MCF 10A (cell line): ENCODE data around the gene CCDC197. TPM values are rescaled to one million over a fixed set of nuclear protein-coding genes. Genes with fewer than 3 reads are reported as not detected.

ENCODE experiments used
- BruUV-seq: library from RNA; stranded (reverse); fragments of 400-500 nt; replicated peaks from 2 replicates; lab custom pipeline; 2021; lab: Mats Ljungman, UMichigan
- CTCF ChIA-PET: fragments of 300-600 bp; sonication (Branson Sonifier 250); formaldehyde crosslinking; extraction: SDS; loops from one replicate; lab custom pipeline; 2021; ENCODE audit warnings: antibody characterized with exemption, inconsistent platforms; lab: Yijun Ruan, JAX
- POLR2A ChIA-PET: fragments of 300-600, 350-650 bp; sonication (Branson Sonifier 250); formaldehyde crosslinking; extraction: SDS; loops from one replicate; lab custom pipeline; 2020; ENCODE audit warnings: antibody characterized with exemption, inconsistent platforms; lab: Yijun Ruan, JAX
- DNase-seq: peaks from one replicate; pipeline ENCODE4 v3.0.0-alpha.2; 2018; ENCODE audit not compliant: unreplicated experiment
- H3K27ac Mint-ChIP-seq: one replicate; pipeline ENCODE4 v1.8.0; 2022; ENCODE audit warnings: mild to moderate bottlenecking, low read depth, mixed read lengths; ENCODE audit not compliant: unreplicated experiment
- H3K27me3 Mint-ChIP-seq: one replicate; pipeline ENCODE4 v1.8.0; 2022; ENCODE audit warnings: mixed read lengths; ENCODE audit not compliant: insufficient read depth, unreplicated experiment
- H3K36me3 Mint-ChIP-seq: one replicate; pipeline ENCODE4 v1.8.0; 2022; ENCODE audit warnings: mild to moderate bottlenecking, moderate library complexity, mixed read lengths; ENCODE audit not compliant: insufficient read depth, unreplicated experiment
- H3K4me1 Mint-ChIP-seq: one replicate; pipeline ENCODE4 v1.8.0; 2022; ENCODE audit warnings: mixed read lengths; ENCODE audit not compliant: insufficient read depth, unreplicated experiment
- H3K4me3 Mint-ChIP-seq: one replicate; pipeline ENCODE4 v1.8.0; 2022; ENCODE audit warnings: mild to moderate bottlenecking, moderate library complexity, mixed read lengths; ENCODE audit not compliant: unreplicated experiment
- H3K9me3 Mint-ChIP-seq: one replicate; pipeline ENCODE4 v1.8.0; 2022; ENCODE audit warnings: mixed read lengths; ENCODE audit not compliant: unreplicated experiment
- intact Hi-C: fragments of 100-400 bp; cut with micrococcal nuclease; formaldehyde crosslinking; loops from 2 replicates; pipeline ENCODE4 v1.14.1; 2022
- total RNA-seq: library from RNA; stranded (reverse); gene quantifications from 2 replicates; pipeline ENCODE4 v1.2.3, GENCODE V29; 2022
- TF ChIP-seq, protein P1 (sequence below): fragments of 200-600 bp; IDR thresholded peaks from one replicate; pipeline ENCODE4 v1.8.0; 2022; ENCODE audit warnings: antibody characterized with exemption, mild to moderate bottlenecking; ENCODE audit not compliant: unreplicated experiment

The CCDC197 gene
- total RNA-seq, 1 experiment from 2014 or later = not detected

DNA sequence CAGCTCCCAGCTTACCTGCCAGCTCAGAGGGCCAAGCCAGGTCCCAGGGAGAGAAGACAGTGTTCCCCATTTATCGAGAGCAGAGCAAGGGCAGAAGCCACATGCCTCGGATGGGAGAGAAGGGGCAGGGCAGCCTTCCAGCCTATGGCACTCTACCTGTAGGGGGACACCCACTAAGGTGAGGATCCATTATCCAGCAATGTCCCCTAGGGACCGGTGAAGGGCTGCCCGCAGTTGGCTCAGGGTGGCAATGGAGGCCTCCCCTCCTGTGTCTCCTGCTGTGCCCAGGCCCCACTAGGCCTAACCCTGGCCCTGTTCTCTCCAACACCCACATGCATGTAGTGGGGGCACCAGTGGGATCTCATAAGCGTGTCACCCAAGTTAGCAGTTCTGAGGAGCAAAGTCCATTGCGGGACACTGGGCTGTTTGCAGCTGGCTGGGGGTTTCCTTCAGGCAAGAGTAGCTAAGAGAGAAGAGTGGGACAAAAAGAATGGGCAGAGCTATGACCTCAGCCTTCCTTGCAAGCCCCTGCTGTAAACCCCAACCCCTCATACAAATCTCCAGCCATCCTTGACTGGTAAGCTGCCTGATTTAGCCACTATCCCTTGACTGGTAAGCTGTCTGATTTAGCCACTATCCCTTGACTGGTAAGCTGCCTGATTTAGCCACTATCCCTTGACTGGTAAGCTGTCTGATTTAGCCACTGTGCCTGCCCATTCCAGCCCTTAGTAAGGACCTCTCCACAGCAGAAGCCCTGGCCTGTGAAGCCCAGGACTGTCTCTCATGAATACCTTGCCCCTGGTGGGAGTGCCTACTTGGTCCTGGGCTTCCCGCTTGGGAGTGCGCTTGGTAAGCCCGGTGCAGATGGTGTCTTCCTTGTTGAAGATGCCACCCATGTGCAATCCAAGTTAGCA lies 15.5 kb upstream of the CCDC197 start:
- intact Hi-C loops = no loop called here
- CTCF ChIA-PET = interaction anchor here (0.7 to 1.4 kb wide), 3 partner anchors 10 to 306 kb away, joined by 3 to 4 read pairs (median 3); no protein-coding TSS in a partner anchor
- BruUV-seq = no TSS peak
- peaks cover 8% of the 10 kb centered on the region for H3K27me3 Mint-ChIP-seq
- H3K4me3 Mint-ChIP-seq = no peak overlapping the region
- no peak for DNase-seq
- peaks cover under 1% of the 10 kb centered on the region for H3K4me1 Mint-ChIP-seq
- POLR2A ChIA-PET = no interaction called here
- H3K9me3 Mint-ChIP-seq = no peaks in the 10 kb centered on the region
- H3K27ac Mint-ChIP-seq = no peak overlapping the region
- no peaks in the 10 kb centered on the region for H3K36me3 Mint-ChIP-seq
- TF ChIP-seq, protein P1, sequence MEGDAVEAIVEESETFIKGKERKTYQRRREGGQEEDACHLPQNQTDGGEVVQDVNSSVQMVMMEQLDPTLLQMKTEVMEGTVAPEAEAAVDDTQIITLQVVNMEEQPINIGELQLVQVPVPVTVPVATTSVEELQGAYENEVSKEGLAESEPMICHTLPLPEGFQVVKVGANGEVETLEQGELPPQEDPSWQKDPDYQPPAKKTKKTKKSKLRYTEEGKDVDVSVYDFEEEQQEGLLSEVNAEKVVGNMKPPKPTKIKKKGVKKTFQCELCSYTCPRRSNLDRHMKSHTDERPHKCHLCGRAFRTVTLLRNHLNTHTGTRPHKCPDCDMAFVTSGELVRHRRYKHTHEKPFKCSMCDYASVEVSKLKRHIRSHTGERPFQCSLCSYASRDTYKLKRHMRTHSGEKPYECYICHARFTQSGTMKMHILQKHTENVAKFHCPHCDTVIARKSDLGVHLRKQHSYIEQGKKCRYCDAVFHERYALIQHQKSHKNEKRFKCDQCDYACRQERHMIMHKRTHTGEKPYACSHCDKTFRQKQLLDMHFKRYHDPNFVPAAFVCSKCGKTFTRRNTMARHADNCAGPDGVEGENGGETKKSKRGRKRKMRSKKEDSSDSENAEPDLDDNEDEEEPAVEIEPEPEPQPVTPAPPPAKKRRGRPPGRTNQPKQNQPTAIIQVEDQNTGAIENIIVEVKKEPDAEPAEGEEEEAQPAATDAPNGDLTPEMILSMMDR = no peak

DNA sequence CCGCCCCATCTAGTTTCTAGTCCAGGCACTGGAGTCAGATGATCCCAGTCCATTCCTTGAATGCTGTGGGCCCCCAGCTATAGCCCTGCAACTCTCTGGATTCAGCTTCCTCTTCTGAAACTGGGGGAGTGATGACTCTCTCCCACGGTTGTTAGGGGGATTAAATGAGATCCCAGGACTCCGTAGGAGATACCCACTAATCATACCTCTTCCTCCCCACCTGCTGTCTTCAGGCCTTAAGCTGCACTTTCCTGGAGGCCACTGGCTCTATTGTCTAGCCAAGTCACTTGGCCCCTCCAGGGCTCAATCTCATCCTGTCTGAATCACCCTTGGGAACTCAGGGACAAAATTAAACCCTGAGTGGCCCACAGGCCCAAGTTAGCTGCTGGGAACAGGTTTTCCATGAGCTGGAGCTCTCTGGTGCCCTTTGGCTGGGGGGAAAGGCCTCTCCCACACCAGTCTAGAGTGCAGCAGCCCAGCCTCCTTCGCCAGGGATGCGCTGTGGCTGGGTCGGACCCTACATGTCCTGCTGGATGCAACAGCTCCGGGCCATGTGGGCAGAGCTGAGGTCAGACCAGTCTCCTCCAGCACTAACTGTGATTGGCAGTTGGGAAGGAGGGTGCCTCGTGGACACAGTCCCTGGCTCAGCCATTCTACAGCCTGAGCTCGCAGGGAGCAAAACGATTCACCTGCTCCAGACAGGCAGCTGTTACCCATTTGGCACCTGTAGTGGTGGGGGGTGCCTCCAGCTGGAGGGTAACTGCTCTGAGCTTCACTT lies 14.7 kb upstream of the CCDC197 start:
- H3K4me3 Mint-ChIP-seq = no peak overlapping the region
- peaks cover 5% of the 10 kb centered on the region for H3K4me1 Mint-ChIP-seq
- BruUV-seq = no TSS peak
- POLR2A ChIA-PET = no interaction called here
- DNase-seq = no peak
- no peaks in the 10 kb centered on the region for H3K9me3 Mint-ChIP-seq
- TF ChIP-seq, protein P1 = no peak
- CTCF ChIA-PET = interaction anchor here (0.8 to 1.4 kb wide), 3 partner anchors 9 to 23 kb away, joined by 3 to 4 read pairs (median 3); no protein-coding TSS in a partner anchor
- no peaks in the 10 kb centered on the region for H3K36me3 Mint-ChIP-seq
- no peak overlapping the region for H3K27ac Mint-ChIP-seq
- intact Hi-C loops = no loop called here
- no peaks in the 10 kb centered on the region for H3K27me3 Mint-ChIP-seq

DNA sequence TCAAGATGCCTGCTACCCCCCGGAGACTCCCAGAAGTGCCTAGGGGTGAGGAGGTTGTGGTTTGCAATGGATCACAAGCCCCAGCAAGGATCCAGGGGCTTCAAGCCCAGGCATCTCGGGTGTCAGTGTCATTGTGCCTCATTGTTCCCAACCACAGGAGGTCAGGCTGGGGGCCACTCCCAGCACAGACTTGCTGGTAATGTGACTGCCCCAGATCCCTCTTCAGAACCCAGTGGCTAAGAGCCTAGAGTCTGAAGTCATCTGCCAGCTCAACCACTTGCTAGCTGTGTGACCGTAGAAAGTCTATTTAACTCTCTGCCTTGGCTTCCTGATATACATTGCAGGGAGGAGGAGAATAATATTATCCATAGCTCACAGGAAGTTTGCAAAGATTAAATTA lies 13.0 kb upstream of the CCDC197 start:
- TF ChIP-seq, protein P1 = no peak
- Mint-ChIP-seq H3K27ac (no peak overlapping the region), H3K4me3 (no peak overlapping the region), H3K36me3 (no peaks in the 10 kb centered on the region), H3K4me1 (peaks cover 5% of the 10 kb centered on the region), H3K9me3 (no peaks in the 10 kb centered on the region), H3K27me3 (no peaks in the 10 kb centered on the region)
- BruUV-seq = no TSS peak
- POLR2A ChIA-PET = no interaction called here
- CTCF ChIA-PET = interaction anchor here (0.6 to 1.5 kb wide), 5 partner anchors 17 to 1015 kb away, joined by 3 to 7 read pairs (median 3); no protein-coding TSS in a partner anchor
- no peak for DNase-seq
- intact Hi-C loops = no loop called here

DNA sequence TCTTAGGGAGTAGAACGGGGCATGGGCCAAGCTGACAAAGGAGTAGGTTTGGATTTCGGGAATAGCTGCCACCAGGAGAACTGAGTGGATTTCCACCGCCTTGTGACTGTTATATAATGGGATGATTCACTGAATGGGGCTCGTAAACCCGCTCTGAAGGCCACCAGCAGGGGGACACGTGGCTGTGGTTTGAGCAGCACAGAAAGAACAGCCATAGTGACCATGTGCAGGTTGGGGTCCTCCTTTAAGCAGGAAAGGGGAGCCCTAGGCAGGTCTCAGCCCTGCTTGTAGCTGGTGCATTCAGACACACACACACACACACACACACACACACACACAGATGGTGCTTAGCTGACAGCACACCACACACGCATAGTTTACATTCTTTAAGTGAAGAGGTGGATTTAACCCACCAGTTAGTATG lies 12.1 kb upstream of the CCDC197 start:
- no peak overlapping the region for H3K27ac Mint-ChIP-seq
- POLR2A ChIA-PET = no interaction called here
- intact Hi-C loops = no loop called here

More for the DNA sequence above, 12.1 kb upstream of the CCDC197 start:
- BruUV-seq = no TSS peak
- Mint-ChIP-seq H3K9me3 (no peaks in the 10 kb centered on the region), H3K27me3 (no peaks in the 10 kb centered on the region), H3K36me3 (no peaks in the 10 kb centered on the region), H3K4me3 (no peak overlapping the region), H3K4me1 (peaks cover 5% of the 10 kb centered on the region)
- CTCF ChIA-PET = interaction anchor here (0.6 to 1.4 kb wide), 2 partner anchors 12 to 333 kb away, joined by 4 read pairs; partner anchors contain the start of gene CCDC197
- TF ChIP-seq, protein P1 = peak; percentile 12
- DNase-seq = peak; percentile 43
